HG02759 (cell line): ENCODE measurements around the gene TRIM66.
A peak's percentile ranks its signal among the peaks of the same experiment; 100 is the strongest.

ENCODE experiments used
- ATAC-seq: cut with Tn5 transposase; IDR thresholded peaks from one replicate; pipeline ENCODE4 v1.9.1; 2021; ENCODE audit warnings: mild to moderate bottlenecking, moderate library complexity; ENCODE audit not compliant: unreplicated experiment

The TRIM66 gene, protein sequence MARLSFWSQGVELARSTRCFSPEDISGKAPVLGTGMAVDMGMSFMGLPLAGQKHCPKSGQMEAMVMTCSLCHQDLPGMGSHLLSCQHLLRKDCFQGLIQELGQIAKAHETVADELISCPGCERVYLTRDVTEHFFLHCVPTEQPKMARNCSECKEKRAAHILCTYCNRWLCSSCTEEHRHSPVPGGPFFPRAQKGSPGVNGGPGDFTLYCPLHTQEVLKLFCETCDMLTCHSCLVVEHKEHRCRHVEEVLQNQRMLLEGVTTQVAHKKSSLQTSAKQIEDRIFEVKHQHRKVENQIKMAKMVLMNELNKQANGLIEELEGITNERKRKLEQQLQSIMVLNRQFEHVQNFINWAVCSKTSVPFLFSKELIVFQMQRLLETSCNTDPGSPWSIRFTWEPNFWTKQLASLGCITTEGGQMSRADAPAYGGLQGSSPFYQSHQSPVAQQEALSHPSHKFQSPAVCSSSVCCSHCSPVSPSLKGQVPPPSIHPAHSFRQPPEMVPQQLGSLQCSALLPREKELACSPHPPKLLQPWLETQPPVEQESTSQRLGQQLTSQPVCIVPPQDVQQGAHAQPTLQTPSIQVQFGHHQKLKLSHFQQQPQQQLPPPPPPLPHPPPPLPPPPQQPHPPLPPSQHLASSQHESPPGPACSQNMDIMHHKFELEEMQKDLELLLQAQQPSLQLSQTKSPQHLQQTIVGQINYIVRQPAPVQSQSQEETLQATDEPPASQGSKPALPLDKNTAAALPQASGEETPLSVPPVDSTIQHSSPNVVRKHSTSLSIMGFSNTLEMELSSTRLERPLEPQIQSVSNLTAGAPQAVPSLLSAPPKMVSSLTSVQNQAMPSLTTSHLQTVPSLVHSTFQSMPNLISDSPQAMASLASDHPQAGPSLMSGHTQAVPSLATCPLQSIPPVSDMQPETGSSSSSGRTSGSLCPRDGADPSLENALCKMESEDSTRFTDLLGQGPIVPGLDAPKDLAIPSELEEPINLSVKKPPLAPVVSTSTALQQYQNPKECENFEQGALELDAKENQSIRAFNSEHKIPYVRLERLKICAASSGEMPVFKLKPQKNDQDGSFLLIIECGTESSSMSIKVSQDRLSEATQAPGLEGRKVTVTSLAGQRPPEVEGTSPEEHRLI (N-terminal part only)

DNA sequence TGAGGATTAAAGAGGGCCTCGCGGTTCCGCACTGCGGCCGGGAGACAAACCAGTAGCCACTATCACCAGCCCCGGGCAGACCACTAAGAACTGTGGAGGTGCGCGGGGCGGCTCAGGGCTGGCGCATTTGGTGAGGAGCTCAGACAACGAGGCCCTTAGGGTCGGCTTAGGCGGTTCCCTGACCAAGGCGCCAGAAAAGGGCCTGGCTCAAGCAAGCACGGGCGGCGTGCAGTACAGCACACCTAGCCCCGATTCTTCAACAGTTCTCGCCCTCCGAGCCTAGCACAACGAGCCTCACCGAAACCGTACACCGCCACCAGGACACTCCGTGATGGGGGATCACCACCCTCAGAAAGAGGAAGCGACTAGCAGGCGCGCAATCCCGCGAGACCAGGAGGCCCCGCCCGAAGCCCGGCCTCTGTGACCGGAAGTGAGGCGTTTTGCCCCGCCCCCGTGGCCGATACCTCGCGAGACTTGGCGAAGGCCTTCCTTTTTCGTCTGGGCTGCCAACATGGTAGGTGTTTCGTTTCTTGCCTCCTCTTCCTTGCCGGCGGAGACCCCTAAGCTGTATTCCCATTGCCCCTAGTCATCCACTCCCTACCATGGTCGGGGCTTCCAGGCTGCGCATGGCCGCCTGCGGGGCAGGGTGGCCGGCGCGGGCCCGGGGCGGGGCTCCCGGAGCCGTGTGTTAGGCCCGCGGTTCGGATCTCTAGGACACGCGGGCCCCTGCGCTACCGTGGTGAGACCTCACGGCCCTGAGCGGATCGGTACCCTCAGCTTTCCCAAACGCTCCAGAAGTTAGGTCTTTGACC, at the start of gene TRIM66, which contains the start of gene RPL27A:
TRIM66 (minus strand) TSS at position 363 of the 812 bp plus-strand sequence. CDS start 10,391 bp downstream, outside the sequence.
RPL27A (plus strand) TSS at position 490 of the 812 bp plus-strand sequence; CDS start at position 512, 22 bp downstream.
- ATAC-seq: peak; percentile 95

GRCh38 chr11:8731647-8732323, 49.3 kb upstream of the TRIM66 start:
- peak; percentile 38 for ATAC-seq

GRCh38 chr11:8730697-8731020, 48.2 kb upstream of the TRIM66 start:
- ATAC-seq: no peak

GRCh38 chr11:8729837-8730696, 47.6 kb upstream of the TRIM66 start:
- ATAC-seq: no peak

DNA sequence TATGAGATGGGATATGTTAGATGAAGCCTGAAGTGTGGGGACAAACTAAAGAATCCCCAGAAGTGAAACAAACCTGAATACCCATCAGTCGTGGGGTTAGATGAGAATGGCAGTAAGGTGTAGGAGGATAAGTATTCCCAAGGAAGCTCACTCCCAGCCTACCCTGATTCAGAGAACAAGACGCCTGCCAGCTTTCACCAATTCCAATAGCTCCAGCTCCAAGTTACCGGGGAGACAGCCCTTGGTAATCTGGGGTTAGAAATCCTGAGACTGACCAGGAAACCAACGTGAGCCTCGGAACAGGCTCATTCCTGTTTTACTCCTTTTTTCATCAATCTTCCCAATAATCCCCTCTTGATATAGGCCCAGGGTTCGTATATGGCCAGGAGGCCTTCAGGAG, 46.6 kb upstream of the TRIM66 start:
- ATAC-seq: no peak

DNA sequence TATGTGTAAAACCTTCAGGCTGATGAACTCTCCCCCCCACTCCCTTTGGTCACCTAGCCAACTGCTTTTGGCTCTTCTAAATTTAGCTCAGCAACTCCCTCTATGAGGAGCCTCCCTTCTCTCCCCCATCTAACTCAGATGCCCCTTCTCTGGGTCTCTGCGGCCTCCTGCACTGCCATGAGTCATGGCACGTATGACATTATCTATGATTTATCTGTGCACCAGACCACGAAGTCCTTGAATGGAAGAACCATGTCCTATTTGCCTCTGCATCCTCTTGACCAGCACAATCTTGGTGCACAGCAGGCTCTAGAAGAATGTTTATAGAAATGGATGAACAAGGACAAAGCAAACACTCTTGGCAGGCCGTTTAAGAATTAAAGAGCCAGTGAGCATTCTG, 46.1 kb upstream of the TRIM66 start:
- no peak for ATAC-seq

- no peak for ATAC-seq
Observed at GRCh38 chr11:8726395-8726794, 43.9 kb upstream of the TRIM66 start.

DNA sequence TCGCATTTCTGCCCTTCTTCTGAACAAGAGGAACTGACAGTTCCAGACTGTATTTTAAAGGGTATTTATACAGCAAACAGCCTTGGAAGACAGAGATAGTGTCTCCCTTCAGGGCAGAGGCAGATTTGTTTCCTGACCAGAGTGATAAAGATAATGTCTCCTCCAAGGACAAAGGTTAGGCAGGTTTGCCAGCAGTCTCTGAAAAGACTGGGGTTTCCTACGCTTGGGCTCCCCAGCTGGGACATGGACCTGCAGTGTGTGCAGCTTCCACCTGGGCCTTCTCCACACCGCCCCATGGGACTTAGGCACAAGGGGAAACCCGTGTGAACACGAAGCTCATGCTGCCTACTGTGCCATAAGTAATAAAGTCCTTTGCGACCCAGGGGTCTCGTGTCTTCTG, 42.2 kb upstream of the TRIM66 start:
- no peak for ATAC-seq

DNA sequence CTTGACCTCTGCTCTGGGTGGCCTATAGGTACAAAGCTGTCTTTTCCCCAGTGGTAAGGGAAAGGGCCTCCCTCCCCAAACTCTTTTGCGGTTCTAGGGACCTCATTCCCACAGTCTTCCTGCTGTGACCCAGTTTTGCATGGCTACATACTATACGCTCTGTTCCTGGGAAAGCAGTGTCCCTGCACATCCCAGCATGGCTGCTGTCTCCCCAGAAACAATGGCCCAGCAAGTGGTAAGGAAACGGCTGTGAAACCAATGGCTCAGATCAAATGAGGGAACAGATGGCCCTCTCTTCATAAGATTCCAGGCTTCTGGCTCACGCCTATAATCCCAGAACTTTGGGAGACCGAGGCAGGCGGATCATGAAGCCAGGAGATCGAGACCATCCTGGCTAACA, 41.2 kb upstream of the TRIM66 start:
- no peak for ATAC-seq

GRCh38 chr11:8722809-8723208, 40.3 kb upstream of the TRIM66 start:
- no peak for ATAC-seq

DNA sequence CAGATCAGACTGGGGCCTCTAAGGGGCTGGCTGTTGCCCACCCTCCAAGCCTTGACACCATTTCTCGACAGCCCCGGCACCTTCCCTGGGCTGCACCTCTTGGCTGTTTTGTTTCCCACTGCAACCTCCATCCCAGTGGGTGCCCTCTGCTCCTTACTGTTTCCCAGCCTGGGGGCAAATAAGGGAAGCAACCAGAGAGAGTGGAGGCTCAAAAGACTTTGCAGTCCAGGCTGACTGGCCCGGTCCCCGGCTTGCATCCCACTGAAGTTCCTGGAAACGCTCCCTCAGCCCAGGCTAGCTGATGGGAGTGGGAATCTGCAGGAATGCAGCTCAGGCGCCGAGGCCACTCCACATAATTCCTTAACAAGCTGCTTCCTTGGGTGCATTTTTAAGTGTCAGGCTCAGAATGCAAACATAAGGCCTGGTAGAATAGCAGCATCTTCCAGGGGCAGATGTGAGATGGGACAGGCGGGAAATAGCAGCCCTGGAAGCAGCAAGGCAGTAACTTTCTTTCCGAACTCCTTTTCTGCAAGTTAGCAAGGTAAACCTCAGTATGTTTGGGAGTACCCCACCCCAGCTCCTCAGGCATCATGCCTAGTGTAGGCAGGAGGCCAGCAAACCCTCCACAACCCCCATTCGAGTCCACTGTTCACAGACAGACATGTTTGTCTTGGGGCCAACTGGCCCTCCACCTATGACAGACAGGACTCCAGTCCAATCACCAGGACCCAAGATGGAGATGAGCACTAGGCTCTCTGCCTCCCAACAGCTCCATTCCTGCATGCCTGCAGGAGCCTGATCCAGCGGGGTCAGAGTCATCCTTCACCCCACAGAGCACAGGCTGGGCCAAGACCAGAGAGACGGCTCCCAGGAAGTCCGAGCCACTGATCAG, 39.4 kb upstream of the TRIM66 start:
- ATAC-seq: no peak

DNA sequence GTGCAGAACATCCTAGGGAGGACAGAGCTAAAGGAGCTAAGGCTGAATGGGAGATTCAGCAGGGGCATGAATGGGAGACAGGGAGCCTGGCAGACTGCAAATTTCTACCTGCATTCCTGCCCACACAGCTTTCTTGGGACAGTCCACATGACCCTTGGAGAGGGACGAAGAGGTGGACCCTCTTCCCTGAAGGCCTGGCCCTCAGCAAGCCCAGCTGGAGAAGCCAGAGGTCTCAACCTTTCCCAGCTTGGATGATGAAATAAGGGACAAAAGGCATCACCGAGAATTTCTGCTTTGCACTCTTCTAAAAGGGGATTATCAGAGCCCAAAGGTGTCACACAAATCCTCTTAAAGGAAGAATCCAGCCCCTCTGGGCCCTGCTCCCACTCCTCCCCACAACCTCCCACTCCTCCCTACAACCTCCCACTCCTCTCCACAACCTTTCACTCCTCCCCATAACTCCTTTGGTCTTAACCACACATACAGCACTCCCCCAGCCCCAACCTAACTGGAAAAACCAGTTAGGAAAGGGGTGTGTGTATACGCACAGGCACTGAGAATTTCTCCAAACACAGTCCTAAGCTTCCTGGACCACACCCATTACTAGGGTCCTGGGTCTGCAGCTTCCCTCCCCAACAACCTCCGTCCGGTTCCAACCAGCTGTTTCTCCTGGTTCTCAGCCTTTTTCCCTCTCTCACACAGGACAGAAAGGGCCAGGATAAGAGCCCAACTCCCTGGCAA, 38.6 kb upstream of the TRIM66 start:
- no peak for ATAC-seq

DNA sequence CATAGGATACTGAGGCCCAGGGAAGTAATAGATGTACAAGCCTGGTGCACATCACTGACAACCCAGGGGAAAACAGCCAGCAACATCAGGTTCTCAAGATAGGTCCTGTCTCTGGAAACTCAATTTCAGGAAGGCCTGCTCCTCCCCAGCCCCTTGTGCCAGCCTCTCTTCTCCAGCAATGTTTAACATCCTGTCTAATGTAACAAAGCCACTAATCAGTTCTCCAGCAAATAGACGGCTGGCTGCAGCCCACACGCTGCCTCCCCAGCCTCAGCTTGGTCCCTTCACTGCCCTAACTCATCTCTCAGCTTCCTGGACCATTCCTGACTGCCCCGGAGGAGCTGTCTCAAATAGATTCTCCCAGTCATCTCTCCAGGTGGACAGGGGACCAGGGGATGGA, 37.9 kb upstream of the TRIM66 start:
- no peak for ATAC-seq

DNA sequence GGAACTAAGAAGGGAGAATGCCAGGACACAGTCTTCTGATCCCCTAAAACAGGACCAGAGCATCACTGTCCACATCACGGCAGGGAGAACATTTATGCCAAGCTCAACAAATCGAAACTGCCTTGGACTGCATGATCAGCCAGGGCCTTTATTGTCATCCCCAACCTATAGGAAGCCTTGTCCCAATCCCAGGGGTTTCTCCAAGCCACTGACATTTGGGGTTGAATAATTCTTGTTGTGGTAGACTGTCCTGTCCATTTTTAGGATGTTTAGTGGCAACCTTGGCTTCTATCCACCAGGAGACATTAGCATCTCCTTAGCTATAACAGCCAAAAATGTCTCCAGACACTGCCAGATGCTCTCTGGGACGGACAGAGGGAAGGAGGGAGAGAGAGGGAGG, 37.3 kb upstream of the TRIM66 start:
- ATAC-seq: no peak

DNA sequence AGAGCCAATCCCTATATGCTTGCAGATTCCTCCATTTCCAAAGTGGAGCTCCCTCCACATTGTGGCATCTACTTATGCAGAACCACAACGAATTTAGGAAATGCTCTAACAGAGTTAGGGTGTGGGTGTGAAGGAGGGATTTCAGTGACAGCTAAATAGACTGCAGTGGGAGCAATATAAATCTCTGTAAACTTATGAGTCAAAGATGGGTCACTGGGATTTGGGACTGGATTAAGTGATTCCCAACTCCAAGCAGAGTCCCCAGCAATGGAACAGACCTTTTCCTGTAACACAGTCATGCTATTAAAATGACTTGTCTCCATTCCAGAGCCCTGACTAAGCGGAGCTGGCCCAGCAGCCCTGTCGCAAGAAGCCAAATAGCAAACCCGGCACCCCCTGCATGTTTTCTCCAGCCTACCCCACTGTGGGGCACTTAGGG, 36.8 kb upstream of the TRIM66 start:
- ATAC-seq: no peak

DNA sequence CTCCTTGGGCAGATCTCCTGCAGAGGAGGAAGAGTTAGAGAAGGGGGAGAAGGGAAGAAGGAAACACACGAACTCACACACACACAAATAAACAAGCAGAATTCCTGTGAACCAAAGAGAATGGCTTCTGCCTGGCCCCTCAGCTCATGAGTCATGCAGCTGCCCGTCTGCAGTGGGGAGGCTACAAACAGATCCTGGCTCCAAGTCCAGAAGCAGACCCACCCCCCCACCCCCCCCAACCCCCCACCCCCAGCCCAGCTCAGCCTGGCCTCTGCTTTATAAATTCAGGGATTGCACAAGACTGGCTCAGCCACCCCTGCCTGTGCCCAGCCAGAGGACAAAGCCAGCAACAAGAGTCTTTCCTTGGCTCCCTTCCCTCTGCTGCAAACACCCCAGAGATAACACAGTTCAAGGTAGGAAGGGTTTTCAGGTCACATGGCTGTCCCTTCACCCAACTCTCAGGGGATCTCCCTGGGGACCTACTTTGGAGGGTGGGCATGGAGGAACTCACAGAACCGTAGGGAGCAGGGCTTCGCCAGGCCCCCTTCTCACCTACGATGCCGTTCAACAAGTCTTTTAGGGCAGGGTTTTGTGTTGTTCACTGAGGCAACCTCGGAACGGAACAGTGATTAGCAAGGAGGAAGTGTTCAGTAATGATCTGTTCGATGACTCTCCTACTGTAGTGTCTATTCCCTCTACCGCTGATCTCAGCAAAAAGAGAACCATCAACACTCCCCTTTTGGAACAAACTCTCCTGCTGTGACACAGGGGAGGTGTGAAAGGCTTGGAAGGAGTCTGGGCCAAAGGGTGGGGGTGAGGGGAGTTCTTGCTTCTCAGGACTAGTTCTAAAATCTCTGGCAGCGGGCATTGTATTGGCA, 35.6 kb upstream of the TRIM66 start:
- ATAC-seq: no peak

- ATAC-seq: no peak
Observed at GRCh38 chr11:8717544-8717875, 35.0 kb upstream of the TRIM66 start.
